DMS53 treated with DMSO at 0.1 percent for 48 hours (cell line): ENCODE data around the gene KLHL8.

Source experiments
- DNase-seq: peaks from one replicate; lab custom pipeline; 2025; ENCODE audit not compliant: unreplicated experiment; lab: John Stamatoyannopoulos, UW

KLHL8 gene

DNA sequence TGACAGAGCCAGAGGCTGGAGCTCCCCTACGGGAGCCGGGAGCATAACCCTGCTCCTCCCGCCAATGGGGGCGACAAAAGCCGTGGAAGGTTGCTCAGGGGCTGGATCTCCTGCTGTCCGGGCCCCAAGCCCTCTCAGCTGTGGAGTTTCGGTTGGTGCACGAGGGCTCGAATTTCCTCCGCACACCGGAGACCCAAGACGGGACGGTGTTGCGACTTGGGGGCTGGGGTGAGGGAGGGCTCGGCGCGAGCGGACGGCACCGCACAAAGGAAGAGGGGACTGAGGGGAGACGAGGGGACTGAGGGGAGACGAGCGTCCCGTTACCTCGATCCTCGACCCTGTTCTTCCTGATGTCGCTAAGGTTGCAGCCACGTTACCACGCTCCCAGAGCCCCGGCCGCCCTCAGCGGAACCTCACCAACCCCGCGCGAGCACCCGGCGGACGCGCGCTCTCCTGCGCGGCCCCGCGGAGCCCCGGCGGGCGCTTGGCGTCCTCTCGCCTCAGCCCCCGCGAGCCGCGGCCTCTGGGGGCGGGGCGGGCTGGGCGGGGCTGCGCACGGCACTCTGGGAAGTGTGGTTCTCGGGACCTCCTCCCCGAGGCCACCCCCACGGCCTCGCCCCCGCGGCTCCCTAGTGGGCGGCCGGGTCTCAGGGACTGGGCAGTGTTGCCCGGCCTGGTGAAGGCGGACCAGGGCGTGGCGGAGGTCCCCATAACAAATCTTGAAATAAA, at the start of gene KLHL8:
Gene KLHL8 (minus strand): TSS at position 525 of the 729 bp plus-strand sequence. CDS start 25,079 bp downstream, outside the sequence.
- peak; percentile 54 for DNase-seq

DNA sequence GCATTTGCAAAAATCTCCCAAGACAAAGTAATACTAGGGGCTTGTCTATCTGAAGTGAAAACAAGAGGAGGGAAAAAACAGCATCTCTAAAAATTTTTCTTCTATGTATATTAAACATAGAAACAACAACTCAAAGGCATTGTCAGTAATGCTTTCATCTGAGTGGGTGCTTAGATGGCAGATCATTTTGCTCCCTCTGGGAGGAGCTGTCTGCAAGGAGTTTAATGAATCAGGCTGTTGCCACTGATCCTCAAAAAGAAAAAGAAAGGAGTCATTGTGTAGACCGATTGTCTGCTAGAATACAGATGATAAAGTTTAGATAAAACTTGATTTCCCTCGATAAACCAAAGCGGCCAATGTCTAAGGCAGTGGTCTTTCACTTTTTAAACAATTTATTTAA, 49.7 kb upstream of the KLHL8 start:
- peak; percentile 10 for DNase-seq

DNA sequence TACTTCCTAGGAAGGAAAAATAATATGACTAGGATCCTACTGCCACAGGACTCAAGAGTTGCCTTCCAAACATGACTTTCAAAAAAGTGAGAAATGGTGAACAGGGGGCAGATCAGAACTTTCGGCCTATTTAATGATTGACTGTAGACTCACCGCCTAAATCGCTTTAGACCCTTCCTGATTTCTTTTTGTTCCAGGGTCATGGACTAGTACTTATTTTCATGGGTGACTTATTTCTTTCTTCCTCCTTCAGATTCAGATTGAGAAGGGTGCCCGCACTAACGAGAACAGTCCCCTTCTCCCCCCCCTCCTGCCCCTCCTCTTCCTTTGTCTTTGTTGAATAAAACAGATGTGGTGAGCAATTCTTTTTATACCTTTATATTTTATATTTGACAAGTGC, 48.0 kb upstream of the KLHL8 start:
- no peak for DNase-seq

DNA sequence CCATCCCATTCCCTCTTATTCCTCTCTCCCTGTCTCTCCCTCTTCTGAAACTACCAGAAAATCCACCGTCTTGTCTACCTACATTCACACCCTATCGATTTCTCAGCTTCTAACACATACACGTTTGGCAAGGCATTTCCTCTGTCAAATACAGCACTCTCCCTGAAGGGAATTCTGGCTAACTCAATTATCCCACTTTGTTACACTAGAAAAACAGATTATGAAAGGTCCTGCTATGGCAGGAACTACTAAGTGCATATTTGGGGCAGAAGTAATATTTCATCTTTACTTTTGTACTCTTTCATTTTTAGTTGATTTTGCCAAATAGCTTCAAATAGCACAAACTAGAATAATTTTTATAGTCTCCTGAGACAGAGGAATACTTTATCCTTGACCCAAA, 46.6 kb upstream of the KLHL8 start:
- DNase-seq = no peak

DNA sequence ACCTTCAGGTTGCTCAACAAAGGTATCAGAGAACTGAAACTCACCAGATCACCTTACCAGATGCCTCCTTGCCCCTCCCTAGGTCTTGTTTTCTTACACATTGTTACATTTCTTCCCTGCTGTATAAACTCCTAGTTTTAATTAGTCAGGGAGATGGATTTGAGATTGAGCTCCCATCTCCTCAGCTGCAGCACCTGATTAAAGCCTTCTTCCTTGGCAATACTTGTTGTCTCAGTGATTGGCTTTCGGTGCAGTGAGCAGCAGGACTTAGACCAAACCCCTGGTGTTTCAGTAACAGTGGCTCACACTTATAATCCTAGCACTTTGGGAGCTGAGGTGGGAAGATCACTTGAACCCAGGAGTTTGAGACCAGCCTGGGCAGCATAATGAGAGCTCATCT, 42.5 kb upstream of the KLHL8 start:
- DNase-seq = no peak

DNA sequence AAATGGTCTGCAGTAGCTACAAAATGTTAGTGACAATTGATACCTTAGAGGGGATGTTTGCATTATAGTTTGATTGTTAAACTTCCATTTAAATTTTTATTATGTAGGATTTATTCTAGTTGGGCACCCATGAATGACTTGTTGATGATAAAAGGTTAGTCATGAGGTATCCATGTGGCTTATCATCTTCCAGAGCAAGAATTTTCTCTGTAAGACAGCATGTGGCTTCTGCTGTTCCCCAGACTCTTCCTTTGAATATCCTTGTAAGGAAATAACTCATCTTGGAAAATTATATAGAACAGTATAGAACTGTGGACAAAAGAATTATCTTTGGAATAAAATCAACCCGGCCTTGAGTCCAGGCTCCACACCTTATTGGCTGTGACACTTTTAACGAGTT, 40.1 kb upstream of the KLHL8 start:
- DNase-seq = no peak

DNA sequence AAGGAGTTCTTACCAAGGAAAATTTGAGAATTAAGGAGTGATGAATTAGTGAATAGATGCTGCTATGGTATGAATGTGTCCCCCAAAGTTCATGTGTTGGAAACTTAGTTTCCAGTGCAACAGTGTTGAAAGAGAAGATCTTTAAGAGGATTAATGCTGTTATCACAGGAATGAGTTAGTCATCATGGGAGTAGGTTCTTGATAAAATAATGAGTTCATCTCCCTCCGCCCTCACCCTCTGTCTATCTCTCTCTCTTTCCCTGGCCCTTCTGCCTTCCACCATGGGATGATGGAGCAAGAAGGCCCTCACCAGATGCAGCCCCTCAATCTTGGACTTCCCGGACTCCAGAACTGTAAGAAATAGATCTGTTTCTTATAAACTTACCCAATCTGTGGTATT, 38.3 kb upstream of the KLHL8 start:
- no peak for DNase-seq

DNA sequence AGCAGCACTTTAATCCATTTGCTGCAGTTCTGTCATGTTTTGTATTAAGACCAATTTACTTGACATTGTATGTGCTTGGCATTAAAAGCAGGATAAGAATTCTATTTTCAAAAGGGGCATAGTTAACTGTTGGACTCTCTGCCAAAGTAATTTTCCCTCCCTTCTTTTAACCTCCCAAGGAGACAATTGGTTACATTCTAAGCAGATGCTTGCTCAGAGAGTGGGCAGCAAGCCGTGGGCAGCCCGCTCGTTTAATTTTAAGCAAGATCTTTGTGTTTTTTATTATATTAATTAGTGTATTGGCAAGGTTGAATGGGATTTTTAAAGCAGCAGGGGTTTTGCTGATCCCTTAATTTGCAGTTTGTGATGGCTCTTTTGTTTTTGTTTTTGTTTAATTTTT, 37.1 kb upstream of the KLHL8 start:
- no peak for DNase-seq

DNA sequence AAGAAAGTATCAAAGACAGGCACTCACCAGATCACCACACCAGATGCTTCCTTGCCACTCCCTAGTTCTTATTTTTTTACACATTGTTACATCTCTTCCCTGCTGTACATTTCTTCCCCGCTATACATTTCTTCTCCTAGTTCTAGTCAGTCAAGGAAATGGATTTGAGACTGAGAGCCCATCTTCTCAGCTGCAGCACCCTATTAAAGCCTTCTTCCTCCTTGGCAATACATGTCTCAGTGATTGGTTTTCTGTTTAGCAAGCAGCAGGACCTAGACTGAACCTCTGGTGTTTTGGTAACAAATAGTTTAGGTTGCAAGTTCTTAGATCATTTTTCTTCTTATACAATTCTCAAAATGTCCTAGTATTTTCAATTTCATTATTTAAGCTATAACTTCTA, 35.3 kb upstream of the KLHL8 start:
- DNase-seq = no peak

DNA sequence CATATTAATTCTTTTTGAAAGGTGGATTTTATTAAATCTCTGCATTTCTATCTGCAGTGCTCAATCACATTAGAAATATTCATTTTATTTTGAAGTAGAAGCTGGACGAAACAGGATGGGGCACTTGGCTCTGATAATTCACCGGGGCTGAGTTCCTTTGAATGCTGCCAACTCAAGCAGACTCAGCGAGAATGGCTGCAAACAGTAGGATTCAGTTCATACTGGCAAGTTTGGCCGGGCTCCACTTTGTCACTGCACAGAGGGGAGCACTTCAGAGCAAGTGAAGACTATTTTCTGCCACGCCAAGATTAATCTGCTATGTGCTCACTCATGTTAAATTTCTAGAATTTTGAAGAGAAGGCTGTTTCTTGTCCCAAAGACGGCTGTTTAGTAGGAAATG, 30.7 kb upstream of the KLHL8 start:
- DNase-seq = no peak

DNA sequence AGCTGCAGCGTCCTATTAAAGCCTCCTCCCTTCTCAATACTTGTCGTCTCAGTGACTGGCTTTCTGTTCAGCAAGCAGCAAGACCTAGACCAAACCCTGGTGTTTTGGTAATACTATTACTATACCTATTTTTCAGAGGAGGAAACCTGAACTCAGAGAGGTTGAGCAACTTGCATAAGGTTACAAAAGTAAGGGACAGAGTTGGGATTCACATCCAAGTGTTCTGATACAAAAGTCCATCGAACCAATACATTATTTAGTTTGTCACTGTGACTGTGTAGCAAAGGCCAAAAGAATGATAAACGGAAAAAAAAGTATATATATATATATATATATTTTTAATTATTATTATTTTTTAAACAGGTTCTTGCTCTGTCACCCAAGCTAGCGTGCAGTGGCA, 29.9 kb upstream of the KLHL8 start:
- no peak for DNase-seq

DNA sequence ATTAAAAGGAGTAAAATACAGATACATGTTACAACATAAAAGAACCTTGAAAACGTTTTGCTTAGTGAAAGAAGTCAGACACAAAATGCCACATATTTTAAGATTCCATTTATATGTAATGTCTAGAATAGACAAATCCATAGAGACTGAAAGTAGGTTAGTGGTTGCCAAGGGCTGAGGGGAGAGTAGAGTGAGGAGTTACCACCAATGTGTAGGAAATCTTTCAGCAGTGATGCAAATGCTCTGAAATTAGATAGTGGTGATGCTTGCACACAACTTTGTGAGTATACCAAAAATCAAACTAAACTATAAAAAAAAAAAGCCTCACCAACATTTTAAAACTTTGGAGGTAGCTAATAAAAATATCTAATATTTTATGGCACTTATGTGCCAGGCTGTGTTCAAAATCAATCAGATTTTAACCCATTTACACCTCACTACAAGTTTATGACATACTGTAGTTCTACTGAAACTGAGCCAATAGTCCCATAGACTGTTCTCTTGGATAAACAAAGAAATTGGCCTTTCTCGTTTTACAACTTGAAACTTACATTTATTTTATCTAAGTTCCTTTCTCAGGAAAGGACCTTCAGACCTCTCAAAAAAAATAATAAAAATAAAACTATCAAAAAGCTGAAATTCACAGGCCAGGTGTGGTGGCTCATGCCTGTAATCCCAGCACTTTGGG, 29.1 kb upstream of the KLHL8 start:
- DNase-seq = no peak

DNA sequence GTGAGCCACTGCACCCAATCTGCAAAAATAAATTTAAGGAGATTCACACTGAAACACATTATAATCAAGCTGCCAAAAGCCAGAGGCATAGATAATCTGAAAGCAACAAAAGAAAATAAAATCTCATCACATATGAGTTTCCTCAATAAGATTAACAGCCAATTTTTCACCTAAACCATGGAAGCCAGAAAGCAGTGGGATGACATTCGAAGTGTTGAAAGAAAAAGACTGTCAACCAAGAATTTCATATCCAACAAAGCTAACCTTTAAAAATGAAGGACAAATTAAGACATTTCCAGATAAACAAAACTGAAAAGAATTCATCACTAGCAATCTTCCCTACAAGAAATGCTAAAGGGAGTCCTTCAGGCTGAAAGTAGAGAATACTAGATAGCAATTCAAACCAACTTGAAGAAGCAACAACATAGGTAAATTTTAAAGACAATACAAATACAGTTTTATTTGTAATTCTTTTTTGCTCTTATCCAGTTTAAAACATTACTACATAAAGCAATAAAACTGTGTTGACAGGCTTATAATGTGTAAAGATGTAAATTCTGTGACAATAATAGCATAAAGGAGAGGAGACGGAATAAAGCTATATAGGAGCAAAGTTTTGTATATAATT, 23.1 kb upstream of the KLHL8 start:
- DNase-seq = no peak

DNA sequence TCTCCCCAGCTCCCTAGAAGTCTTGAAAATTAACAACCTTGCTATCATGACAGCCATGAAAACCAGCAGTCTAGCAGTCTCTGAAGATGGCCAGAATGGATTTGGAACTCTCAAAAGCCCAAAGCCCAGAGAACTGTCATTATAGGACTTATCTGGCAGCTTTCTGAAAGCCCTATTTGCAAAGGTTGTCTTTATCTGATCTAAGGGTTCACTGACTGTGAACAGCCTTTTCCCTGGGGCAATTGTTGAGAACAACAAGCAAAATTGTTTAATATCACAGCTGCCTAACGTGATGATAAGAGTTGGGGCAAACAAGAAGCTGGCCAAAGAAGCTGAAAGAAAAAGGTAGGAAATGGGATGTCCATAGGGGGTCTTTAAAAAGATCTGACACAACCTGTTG, 20.9 kb upstream of the KLHL8 start:
- no peak for DNase-seq

DNA sequence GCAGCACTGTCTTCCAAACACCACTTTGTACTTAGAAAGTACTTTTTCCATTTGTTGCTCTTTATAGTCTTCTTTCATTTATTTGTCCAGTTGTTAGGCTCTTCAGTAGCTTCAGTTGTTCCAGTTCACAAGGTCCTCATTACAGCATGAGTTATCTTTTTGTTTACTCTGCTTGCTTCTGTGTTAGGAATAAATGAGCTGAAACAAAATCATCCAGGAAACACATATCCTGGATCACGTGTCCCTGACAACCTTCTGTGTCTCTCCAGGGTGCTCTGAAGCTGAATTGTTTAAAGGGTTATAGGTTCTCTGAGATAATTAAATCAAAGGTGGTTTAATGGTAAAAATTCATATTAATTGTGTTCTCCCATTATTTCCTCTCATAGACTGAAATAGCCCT, 19.9 kb upstream of the KLHL8 start:
- peak; percentile 56 for DNase-seq

DNA sequence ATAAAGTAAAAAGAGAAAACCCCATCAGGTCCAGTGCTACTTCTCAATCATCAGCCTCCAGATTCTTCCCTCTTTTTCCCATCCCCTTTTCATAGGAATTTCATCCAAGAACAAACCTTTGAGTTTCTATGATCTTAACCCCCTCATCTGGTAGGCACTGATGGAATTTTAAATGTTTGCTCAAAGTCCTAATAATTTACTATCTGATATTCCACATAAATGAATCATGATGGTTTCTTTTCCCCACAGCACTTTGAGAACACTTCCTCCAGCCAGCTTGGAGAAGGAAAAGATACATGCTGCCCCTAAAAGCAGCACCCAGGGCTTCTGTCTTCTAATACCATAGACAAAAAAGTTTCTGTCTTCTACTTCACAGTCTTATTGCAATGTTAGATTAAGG, 19.4 kb upstream of the KLHL8 start:
- no peak for DNase-seq

DNA sequence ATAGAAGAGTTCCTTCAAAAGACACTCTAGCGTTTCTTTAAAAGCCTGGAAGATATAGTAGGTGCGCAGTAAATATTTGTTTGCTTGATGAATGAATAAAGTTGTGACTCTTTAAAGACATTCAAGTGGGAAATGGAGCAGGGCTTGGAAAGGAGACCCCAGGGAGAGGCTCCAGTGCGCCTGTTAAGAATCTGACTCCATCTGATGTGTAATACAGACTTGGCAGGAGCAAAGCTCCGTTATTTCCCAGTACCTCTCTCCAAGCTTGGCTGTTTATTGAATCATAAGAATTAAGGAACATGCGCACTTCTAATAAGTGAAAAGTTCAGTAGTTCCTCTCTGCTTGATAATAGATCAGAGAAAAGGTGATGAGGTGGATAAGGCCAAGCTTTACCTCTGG, 18.8 kb upstream of the KLHL8 start:
- DNase-seq = no peak

DNA sequence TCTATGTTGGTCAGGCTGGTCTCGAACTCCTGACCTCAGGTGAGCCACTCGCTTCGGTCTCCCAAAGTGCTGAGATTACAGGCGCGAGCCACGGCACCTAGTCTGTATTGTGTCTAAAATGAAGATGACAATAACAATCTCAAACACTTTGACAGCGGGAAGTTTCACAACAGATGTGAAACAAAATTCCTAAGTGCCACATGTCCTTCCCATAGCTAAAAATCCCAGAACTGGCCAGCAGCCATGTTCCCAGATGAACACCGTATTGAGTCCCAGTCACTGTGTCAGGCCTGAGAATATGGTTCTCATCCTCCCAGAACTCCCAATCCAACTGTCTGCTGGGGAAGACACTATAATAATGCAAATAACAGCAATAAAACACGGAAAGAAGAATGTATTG, 16.4 kb upstream of the KLHL8 start:
- DNase-seq = no peak

DNA sequence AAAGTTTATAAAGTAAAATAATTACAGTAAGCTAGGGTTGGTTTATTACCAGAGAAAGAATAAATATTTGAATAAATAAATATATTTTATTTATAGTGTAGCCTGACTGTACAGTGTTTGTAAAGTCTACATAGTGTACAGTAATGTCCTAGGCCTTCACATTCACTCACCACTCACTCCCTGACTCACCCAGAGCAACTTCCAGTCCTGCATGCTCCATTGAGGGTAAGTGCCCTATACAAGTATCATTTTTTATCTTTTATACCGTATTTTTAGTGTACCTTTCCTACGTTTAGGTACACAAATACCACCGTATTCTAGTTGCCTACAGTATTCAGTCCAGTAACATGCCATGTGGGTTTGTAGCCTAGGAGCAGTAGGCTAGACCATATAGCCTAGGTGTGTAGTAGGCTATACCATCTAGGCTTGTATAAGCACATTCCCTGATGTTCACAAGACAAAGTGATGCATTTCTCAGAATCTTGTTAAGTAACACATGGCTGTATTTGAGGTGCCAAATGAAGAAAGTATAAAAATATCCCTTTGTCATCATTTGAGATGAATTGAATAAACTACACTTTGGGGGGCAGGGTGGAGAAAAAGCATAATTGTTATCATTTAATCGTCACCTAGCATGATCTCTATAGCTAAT, 14.7 kb upstream of the KLHL8 start:
- DNase-seq = no peak

DNA sequence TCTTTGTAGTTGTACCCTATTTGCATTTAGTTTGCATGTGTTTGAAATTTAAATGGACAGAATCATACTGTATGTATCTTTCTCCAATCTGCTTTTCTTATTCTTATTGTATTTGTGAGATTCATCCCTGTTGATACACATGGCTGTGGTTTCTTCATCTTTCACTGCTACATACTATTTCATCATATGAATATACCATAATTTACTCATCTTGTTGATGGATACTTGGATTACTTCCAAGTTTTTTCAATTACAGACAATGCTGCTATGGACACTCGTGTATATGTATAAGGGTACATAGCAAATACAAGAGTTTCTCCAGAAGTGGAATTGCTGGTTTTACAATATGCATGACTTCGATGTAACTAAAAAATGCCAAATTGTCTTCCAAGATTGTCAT, 11.8 kb upstream of the KLHL8 start:
- DNase-seq = no peak

DNA sequence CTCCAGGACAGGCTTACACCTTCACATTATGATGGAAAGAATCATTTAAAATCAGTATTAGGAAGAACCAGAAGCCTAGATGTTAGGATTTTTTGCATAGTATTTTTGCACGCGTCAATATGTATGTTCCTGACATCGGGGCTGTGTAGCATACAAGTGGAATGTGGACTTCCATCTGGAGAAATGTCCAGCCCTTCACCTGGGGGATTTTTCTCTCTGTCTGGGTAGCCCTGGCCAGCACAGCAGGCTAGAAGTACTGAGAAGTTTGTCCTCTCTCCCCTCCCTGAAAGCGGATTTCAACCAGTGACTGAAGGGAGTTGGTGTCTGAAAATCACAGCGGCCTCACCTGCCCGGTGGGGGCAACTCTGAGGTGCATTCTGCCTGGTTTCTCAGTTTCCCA, 10.4 kb upstream of the KLHL8 start:
- no peak for DNase-seq

DNA sequence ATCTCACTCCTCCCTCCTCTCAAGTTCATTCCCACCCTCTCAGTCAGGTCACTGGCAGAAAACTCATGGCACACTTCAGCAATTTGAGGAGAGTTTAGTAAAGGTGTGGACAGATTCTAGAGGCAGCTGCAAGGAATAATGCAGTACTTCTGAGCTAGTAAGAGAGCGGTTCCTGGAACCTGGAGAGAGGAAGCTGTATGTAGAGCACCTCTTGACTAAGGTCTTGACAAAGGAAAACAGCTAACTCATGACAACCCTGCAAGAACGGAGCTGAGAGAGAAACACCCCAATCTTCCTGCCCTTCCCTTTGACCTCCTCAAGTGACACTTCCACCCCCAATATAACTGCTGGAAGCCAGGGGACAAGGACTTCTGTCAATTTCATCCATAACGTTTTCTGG, 9.6 kb upstream of the KLHL8 start:
- no peak for DNase-seq
